Urinary bladder (tissue), 4 donors: ENCODE measurements around the gene LENEP. TPM values are rescaled to one million over a fixed set of nuclear protein-coding genes. Genes with fewer than 3 reads are reported as not detected.

Experiments
- DNase-seq: peaks from one replicate; pipeline ENCODE4 v3.0.0-alpha.2; 2015; ENCODE audit errors: extremely low spot score
- H3K27ac ChIP-seq: one replicate; pipeline ENCODE4 v1.5.1; 2013; ENCODE audit warnings: low read depth, mild to moderate bottlenecking, moderate library complexity
- H3K36me3 ChIP-seq: one replicate; pipeline ENCODE4 v1.6.1; 2013; ENCODE audit warnings: mild to moderate bottlenecking, moderate library complexity; ENCODE audit not compliant: insufficient read depth
- H3K4me1 ChIP-seq: one replicate; pipeline ENCODE4 v1.6.1; 2013; ENCODE audit warnings: mild to moderate bottlenecking, moderate library complexity; ENCODE audit not compliant: insufficient read depth
- H3K4me3 ChIP-seq: one replicate; pipeline ENCODE4 v1.5.1; 2013; ENCODE audit warnings: low read depth, low read length
- WGBS: extraction: QIAGEN DNeasy Blood & Tissue Kit; methylation state at CpG from one replicate; pipeline ENCODE4 v1.1.7; 2013; 5-methylcytosine and 5-hydroxymethylcytosine counted together
- polyA plus RNA-seq: library from polyadenylated mRNA; stranded (reverse); fragments of 200-250 nt; gene quantifications from one replicate; pipeline ENCODE4 v1.2.3, GENCODE V29; 2013
- total RNA-seq: library from RNA; depleted of rRNA; stranded (reverse); fragments of >200 nt; gene quantifications from one replicate; pipeline ENCODE4 v1.2.3, GENCODE V29; 2014
- donor health status: healthy with polysubstance abuse.
- donor health status: healthy.

Gene LENEP
- total and polyA plus RNA-seq, 2 donors = not detected

DNA sequence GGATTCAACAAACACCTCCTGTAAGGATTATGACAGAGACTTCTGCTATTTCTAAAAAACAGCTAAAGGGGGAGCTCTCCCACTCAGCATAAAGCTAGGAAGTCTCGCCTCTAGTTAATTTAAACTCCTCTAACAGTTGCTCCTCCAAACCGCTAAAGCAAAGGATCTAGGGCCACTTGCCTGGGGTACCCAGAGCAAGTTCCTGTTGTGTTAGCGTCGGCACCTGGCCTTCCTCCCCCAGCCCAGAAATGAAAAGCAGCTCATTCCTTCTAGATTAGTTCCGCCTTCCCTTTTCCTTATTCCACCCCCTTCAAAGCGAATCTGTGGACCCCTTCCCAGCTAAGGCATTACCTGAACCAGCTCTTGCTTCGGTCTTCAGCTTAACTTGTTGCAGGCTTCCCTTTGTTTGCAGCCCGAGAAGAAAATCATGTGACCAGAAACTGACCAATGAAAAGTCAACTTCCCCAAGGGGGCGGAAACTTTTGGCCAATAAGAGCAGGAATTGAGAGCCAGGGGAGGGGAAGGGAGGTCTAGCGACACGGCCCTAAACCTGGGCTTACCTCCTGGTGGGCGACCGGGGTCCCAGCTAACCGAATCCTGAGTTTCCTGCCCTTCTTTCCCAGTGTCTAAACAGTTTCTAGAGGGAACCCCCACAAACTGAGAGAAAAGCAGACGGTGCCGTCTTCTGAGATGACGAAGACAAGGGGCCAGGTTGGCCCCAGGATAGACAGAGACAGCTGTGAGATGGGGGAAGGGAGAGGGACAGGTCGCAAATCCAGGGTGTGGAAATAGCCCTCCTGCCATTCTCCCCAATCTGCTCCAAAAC is 37.5 kb upstream of the LENEP start, which contains the start of gene PBXIP1:
PBXIP1 (minus strand) TSS at position 382 of the 826 bp plus-strand sequence. CDS start 2,378 bp downstream, outside the sequence.
- H3K4me1 ChIP-seq = no peaks in the 10 kb centered on the region
- WGBS = under 1% methylated on average over 18 of the region's 18 CpGs
- peak within 1 kb of the TSS; percentile 58 for H3K27ac ChIP-seq
- H3K4me3 ChIP-seq = peak within 1 kb of the TSS; percentile 44
- no peaks in the 10 kb centered on the region for H3K36me3 ChIP-seq
- peak; percentile 94 for DNase-seq

DNA sequence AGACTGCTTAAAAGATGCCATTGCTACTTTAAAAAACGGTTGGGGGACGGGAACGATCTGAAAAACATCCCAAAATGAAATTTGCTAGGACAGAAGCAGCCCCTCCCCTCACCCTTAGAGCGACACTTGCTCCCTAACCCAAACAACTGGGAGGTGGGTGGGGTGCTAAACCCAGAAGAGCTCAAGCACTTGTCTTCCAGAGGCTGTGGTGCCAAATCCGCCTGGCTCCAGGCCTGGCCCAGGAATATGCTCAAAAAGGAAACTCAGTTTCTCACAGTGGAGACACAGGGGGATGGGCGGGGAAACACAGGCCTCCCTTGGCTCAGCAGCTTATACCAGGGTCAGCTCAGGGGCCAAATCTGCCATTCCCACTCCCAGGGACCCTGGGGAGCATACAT is 36.8 kb upstream of the LENEP start:
- DNase-seq = no peak
- no peak overlapping the region for H3K27ac ChIP-seq
- no peaks in the 10 kb centered on the region for H3K36me3 ChIP-seq
- no peaks in the 10 kb centered on the region for H3K4me1 ChIP-seq
- 10% methylated on average over 6 of the region's 6 CpGs for WGBS
- peak overlapping the region; percentile 44 for H3K4me3 ChIP-seq

DNA sequence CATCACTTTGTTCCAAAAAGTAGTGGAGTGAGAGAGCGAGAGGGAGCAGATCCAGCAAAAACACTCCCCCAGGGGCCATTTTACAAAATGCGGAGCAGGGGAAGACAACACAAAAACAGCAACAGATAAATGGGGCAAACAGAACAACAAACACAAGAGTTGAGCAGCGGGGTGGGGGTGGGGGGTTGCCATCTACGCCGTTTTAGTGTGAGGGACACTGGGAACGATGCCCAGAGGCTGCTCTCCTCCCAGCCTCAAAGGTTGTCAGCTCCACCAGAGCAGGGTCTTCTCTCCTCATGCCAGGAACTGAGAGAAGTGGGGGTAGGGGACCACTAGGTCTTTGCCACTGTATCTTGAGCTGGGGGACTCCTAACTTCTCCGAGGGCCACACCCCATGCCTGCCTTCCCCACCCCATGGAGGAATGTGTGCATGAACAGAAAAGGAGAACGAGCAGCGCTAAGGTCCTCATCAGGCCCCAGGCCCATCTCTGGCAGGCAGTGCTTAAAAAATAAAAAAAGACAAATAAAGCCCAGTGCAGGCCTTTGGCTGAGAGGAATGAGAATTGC is 36.2 kb upstream of the LENEP start:
- Histone ChIP-seq H3K27ac (no peak overlapping the region), H3K4me1 (no peaks in the 10 kb centered on the region), H3K4me3 (no peak overlapping the region), H3K36me3 (no peaks in the 10 kb centered on the region)
- no peak for DNase-seq
- 33% methylated on average over 9 of the region's 9 CpGs for WGBS

DNA sequence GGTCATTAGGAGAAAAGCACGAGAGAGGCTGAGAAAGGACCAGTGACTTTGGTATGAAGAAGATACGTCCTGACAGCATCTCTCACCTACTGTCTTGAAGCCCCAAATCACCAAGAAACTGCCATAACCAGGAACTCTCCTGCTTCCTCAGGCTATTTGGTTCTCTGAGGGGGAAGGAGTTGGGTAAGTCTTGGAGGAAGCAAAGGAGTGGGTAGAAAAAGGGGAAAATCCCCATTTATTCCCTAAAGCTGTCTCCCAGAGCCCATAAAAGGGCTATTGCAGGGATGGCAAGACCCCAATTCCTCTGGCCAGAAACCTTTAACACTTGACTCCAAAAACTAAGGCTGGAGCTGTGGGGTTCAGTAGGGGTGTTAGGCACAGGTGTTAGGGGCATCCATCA is 35.4 kb upstream of the LENEP start:
- WGBS = 79% methylated on average over 2 of the region's 2 CpGs
- H3K36me3 ChIP-seq = no peaks in the 10 kb centered on the region
- H3K4me1 ChIP-seq = no peaks in the 10 kb centered on the region
- DNase-seq = no peak
- no peak overlapping the region for H3K27ac ChIP-seq
- no peak overlapping the region for H3K4me3 ChIP-seq

DNA sequence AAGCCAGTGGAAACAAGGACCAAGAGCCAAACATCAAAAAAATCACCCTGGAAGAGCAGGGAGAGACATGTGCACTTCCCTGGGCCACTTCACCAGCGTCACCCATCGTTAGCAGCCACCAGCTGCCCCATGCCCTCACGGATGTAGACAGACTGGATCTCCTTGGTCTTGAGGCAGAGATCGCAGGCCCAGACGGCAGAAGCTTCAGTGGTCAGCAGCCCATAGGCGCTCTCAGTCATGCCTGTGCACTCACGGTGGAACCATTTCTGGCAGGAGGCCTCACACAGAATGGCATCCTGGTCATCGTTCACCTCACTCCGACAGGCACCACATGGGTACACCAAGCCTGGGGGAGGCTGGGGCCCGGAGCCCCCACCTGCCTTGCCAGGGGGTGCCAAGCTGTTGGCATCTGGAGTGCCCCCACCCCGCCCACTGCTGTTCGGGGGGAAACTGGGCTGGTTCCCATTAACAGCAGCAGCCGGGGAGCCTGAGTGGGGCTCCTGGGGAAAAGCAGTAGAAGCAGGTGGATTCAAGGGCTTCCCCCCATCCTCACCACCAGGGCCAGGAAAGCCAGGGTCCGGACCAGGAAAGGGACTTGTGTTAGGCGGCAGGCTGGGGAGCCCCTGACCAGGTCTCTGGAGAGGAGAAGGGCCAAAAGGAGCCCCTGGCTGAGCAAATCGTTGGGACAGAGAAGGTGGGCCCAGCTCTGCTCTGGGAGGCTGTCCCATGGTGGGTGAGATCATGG is 34.5 kb upstream of the LENEP start:
- WGBS = 90% methylated on average over 16 of the region's 16 CpGs
- no peak overlapping the region for H3K4me3 ChIP-seq
- no peaks in the 10 kb centered on the region for H3K4me1 ChIP-seq
- DNase-seq = no peak
- no peaks in the 10 kb centered on the region for H3K36me3 ChIP-seq
- H3K27ac ChIP-seq = no peak overlapping the region

DNA sequence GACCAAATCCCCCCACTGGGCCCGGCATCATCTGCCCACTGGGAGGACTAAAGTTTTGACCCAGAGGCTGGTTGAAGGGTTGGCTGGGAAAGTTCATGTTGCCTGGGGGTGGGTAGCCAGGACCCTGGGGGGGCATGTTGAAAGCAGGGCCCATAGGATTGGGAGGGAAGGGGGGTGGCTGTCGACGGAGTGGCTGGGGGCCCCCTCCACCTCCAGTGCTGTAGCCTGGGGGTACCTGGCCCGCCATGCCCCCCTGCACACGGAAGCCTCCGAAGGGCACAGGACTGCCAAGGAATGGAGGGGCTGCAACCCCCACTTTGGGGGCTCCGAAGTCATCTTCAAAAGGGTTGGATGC is 34.0 kb upstream of the LENEP start:
- Histone ChIP-seq H3K27ac (no peak overlapping the region), H3K36me3 (no peaks in the 10 kb centered on the region), H3K4me1 (no peaks in the 10 kb centered on the region), H3K4me3 (no peak overlapping the region)
- DNase-seq = no peak
- 91% methylated on average over 7 of the region's 7 CpGs for WGBS

DNA sequence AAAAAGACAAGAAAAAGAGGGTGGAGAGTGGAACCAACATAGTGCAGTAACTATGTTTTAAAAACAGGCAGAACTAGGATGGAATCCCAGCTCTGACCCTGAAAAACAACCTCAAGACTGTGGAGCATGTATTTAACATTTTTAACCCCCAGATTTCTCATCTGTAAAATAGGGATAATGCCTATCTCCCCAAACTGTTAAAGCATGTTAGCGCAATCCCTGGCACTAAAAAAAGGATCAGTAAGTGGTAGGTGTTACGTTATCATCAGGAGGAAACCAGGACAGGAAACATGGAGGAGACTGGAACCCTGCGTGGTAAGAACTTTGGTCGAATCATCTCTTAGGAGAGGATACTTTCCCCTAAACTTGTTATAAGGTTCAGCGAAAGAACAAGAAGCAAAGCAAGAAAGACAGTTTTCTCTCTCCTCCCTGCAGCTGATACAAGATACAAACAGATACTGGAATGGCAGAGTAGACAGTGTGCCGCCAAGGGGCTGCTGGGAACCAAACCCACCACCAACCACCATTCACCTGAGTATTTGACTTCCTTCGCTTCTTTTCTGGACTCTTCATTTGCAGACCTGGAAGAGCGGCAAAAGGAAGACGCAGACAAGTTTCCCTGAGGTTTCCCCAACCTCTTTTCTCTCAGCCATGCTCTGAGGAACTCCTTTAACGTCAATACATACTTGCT is 32.8 kb upstream of the LENEP start:
- H3K4me3 ChIP-seq = peak overlapping the region; percentile 86
- no peak for DNase-seq
- H3K27ac ChIP-seq = peak overlapping the region; percentile 34
- H3K36me3 ChIP-seq = peaks cover 4% of the 10 kb centered on the region
- no peaks in the 10 kb centered on the region for H3K4me1 ChIP-seq
- 36% methylated on average over 10 of the region's 10 CpGs for WGBS

DNA sequence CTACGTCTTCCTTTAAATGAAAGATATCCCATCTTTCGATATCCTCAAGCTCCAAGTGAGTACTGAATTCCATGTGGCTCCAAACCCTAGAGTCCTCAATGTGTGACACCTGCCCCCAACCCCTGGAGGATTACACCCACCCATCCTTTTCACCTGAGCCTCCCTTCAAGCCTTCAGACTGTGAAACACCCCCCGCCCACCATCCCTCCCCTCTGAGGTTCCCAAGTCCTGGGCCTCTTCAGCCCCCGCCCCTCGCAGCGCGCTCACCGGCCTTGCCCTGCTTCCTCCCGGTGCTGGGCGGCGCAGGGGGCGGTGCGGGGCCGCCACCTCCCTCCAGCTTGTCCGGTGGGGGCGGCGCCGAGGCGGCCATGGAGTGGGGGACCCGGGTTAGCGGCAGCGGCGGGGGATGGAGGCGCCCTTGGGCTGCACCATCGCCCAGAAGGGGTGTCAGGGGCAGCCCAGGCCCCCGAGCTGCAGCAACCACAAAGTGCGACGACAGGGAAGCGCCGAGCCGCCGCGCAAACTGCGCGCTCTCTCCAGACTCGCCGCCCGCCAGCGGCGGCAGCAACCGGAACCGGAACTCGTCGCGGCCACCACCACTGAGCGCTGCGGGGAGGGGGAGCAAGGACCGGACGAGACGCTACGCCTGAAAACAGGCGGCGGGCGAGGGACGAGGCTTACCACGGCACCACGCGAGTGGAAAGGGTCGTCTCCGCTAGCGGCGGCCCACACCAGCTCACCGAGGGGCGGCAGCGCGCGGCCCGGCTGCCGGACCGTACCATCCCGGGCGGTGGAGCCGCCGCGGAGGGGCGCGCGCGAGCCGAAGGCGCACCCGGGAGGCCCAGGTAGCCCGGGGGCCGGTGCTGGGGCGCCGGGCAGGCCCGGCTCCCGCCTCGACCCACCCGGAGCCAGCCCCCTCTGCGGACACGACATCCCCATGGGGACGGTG is 31.9 kb upstream of the LENEP start, which contains the start of gene PYGO2:
PYGO2 (minus strand) TSS at position 576 of the 949 bp plus-strand sequence; CDS start at position 370, 206 bp downstream.
- H3K4me3 ChIP-seq = peak within 1 kb of the TSS; percentile 86
- H3K4me1 ChIP-seq = no peaks in the 10 kb centered on the region
- H3K36me3 ChIP-seq = peaks cover 4% of the 10 kb centered on the region
- under 1% methylated on average over 93 of the region's 93 CpGs for WGBS
- H3K27ac ChIP-seq = peak within 1 kb of the TSS; percentile 99
- DNase-seq = no peak

DNA sequence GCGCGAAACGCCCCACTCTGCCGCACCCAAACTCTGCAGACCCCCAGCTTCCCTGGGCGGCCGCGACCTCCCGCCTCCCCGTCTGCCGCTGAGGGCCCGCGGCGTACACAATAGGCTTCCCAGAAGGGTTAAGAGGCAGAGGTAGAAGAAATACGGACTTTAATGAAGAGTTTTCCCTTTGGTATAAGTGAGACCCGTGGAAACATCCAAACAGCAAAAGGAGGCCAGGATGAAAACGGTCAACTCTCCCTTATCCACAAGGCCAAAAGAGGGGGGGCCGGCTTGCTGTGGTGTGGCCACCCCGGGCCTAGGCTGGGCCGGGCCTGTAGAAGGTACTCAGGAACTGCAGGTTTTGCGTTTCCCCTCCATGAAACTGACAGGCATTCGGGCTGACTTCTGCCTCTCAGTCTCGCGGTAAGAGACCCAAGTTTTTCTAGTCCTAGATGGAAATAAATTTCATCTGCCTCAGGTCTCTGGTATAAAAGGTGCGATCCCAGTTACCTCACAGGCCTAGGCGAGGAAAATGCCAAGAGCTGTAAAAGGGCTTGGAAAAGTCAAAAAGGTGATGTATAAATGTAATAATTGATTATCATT is 31.1 kb upstream of the LENEP start:
- WGBS = 4% methylated on average over 25 of the region's 25 CpGs
- Histone ChIP-seq H3K4me1 (no peaks in the 10 kb centered on the region), H3K4me3 (peak overlapping the region; percentile 86), H3K27ac (peak overlapping the region; percentile 99), H3K36me3 (peaks cover 4% of the 10 kb centered on the region)
- DNase-seq = no peak

DNA sequence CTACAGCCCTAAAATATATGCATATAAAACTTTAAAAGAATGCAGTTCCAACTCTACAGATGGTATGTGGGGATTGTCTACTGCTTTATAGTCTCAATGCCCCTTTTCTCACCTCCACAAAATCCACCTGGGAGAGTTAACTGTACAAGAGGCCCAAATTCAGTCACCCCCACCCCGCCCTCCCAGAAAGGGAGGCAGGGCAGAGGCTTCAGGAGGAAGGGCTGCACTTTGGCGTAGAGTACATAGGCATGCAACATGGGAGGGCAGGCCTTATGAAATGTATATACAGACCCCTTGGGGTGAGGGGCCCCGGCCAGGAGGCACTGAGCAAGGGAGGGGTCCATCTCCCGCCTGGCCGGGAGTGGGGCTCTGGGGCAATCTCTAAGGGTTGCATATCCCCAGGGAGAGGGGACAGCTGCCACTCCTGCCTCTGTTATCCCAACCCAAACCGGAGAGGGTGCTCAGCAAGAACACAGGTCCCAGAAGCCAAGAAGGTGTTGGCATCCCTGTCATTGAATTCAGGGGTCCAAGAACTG is 30.5 kb upstream of the LENEP start:
- no peaks in the 10 kb centered on the region for H3K4me1 ChIP-seq
- H3K27ac ChIP-seq = no peak overlapping the region
- H3K4me3 ChIP-seq = no peak overlapping the region
- WGBS = 52% methylated on average over 6 of the region's 6 CpGs
- DNase-seq = no peak
- peaks cover 4% of the 10 kb centered on the region for H3K36me3 ChIP-seq

DNA sequence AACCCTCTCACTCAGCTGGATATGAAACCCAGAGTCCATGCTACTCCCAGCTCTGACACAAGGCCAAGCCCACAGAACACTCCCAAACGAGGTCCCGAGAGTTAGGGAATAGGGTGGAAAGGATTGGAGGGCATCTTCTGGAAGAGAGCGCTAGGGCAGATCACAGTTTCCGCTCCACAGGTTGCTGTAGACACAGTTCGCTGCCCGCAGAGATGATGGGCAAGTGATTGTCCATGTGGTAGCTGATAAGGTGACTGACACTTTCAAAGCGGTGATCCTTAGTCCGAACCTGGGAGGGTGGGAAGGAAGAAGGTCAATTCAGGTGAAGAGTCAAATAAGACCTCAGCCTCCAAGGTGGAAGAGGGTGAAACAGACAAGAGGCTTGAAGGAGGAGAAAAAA is 29.7 kb upstream of the LENEP start:
- WGBS = 80% methylated on average over 8 of the region's 8 CpGs
- Histone ChIP-seq H3K4me3 (no peak overlapping the region), H3K36me3 (peaks cover 4% of the 10 kb centered on the region), H3K27ac (no peak overlapping the region), H3K4me1 (no peaks in the 10 kb centered on the region)
- DNase-seq = no peak

DNA sequence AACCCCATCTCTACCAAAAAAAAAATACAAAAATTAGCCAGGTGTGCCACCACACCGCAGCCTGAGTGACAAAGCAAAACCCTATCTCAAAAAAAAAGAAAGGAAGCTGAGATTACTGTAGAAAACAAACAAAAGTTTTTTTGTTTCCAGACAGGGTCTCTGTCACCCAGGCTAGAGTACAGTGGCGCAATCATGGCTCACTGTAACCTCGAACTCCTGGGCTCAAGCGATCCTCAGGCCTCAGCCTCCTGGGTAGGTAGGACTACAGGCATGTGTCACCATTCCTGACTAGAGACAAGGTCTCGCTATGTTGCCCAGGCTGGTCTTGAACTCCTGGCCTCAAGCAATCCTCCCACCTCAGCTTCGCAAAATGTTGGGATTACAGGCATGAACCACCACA is 29.0 kb upstream of the LENEP start:
- H3K27ac ChIP-seq = no peak overlapping the region
- WGBS = 92% methylated on average over 6 of the region's 6 CpGs
- H3K4me1 ChIP-seq = no peaks in the 10 kb centered on the region
- no peak overlapping the region for H3K4me3 ChIP-seq
- H3K36me3 ChIP-seq = peaks cover 4% of the 10 kb centered on the region
- no peak for DNase-seq
